Vagina (tissue), 2 donors: ENCODE data around the gene IFIT3. TPM values are rescaled to one million over a fixed set of nuclear protein-coding genes. Genes with fewer than 3 reads are reported as not detected.

Experiments
- DNase-seq, 2 donors: peaks; one replicate each; pipeline ENCODE4 v3.0.0-alpha.2; 2017; ENCODE audit errors: extremely low spot score in 2 of 2
- H3K27ac ChIP-seq: fragments of 200-600 bp; sonication (generic); one replicate; pipeline ENCODE4 v1.5.1; 2019
- H3K27me3 ChIP-seq: fragments of 200-600 bp; sonication (generic); one replicate; pipeline ENCODE4 v1.5.1; 2019
- H3K36me3 ChIP-seq, 2 donors: fragments of 200-600 bp; sonication (generic); one replicate each; pipeline ENCODE4 v1.5.1; 2017 to 2019
- H3K4me1 ChIP-seq: fragments of 200-600 bp; sonication (generic); one replicate; pipeline ENCODE4 v1.5.1; 2019
- H3K4me3 ChIP-seq, 2 donors: fragments of 200-600 bp; sonication (generic); 1 replicate in 1 of 2; 2 replicates in 1 of 2; pipeline ENCODE4 v1.5.1; 2016 to 2019
- H3K9me3 ChIP-seq: fragments of 200-600 bp; sonication (generic); one replicate; pipeline ENCODE4 v1.5.1; 2019
- POLR2A ChIP-seq, 2 donors: fragments of 450-650 bp; IDR thresholded peaks; one replicate each; pipeline ENCODE4 v1.6.1; 2017; ENCODE audit warnings: antibody characterized with exemption in 2 of 2, mild to moderate bottlenecking in 2 of 2, moderate library complexity in 2 of 2
- POLR2AphosphoS5 ChIP-seq, 2 donors: sonication (generic); formaldehyde crosslinking; IDR thresholded peaks; one replicate each; pipeline ENCODE4 v1.9.0; 2017; ENCODE audit warnings: antibody characterized with exemption in 2 of 2, mild to moderate bottlenecking in 2 of 2, low read depth in 1 of 2; ENCODE audit not compliant: insufficient read depth in 1 of 2
- intact Hi-C: fragments of 100-400 bp; cut with DNase I; formaldehyde crosslinking; loops from one replicate; pipeline ENCODE4 v1.15.1; 2023
- total RNA-seq: library from RNA; depleted of rRNA; stranded (reverse); fragments of >200 nt; gene quantifications from one replicate; pipeline ENCODE4 v1.2.3, GENCODE V29; 2016
- TF ChIP-seq, protein P1 (sequence below), 3 experiments: fragments of 450-650 bp in 2 of 3; fragments of 200-600 bp in 1 of 3; sonication (generic) in 1 of 3; IDR thresholded peaks; one replicate each; pipeline ENCODE4 v1.5.1; 2017 to 2019; ENCODE audit warnings: antibody characterized with exemption in 3 of 3, mild to moderate bottlenecking in 2 of 3, moderate library complexity in 2 of 3

Gene IFIT3
- total RNA-seq, 1 donor from 2014 or later, result 6.1 TPM

- Histone ChIP-seq H3K36me3 (no peaks in the 10 kb centered on the region), H3K27ac (no peak overlapping the region), H3K9me3 (no peaks in the 10 kb centered on the region), H3K4me1 (peaks cover 4% of the 10 kb centered on the region), H3K27me3 (no peaks in the 10 kb centered on the region), H3K4me3 (no peak overlapping the region)
- intact Hi-C loops, result no loop called here
- no peak for TF ChIP-seq POLR2A (IDR thresholded peaks at IDR 0.05)
- TF ChIP-seq, protein P1, sequence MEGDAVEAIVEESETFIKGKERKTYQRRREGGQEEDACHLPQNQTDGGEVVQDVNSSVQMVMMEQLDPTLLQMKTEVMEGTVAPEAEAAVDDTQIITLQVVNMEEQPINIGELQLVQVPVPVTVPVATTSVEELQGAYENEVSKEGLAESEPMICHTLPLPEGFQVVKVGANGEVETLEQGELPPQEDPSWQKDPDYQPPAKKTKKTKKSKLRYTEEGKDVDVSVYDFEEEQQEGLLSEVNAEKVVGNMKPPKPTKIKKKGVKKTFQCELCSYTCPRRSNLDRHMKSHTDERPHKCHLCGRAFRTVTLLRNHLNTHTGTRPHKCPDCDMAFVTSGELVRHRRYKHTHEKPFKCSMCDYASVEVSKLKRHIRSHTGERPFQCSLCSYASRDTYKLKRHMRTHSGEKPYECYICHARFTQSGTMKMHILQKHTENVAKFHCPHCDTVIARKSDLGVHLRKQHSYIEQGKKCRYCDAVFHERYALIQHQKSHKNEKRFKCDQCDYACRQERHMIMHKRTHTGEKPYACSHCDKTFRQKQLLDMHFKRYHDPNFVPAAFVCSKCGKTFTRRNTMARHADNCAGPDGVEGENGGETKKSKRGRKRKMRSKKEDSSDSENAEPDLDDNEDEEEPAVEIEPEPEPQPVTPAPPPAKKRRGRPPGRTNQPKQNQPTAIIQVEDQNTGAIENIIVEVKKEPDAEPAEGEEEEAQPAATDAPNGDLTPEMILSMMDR (IDR thresholded peaks at IDR 0.05), result no peak
- no peak for TF ChIP-seq POLR2AphosphoS5 (IDR thresholded peaks at IDR 0.05; ENCODE audit: insufficient read depth in 1 of 2, low read depth in 1 of 2)
- no peak for DNase-seq
Measured at GRCh38 chr10:89360157-89360556, 32.4 kb downstream of the IFIT3 start.

- H3K4me3 ChIP-seq, result no peak overlapping the region
- H3K9me3 ChIP-seq, result no peaks in the 10 kb centered on the region
- H3K27ac ChIP-seq, result no peak overlapping the region
- peaks cover 4% of the 10 kb centered on the region for H3K4me1 ChIP-seq
- intact Hi-C loops, result no loop called here
- DNase-seq, result no peak
- H3K36me3 ChIP-seq, result no peaks in the 10 kb centered on the region
- no peaks in the 10 kb centered on the region for H3K27me3 ChIP-seq
- no peak for TF ChIP-seq POLR2AphosphoS5 (IDR thresholded peaks at IDR 0.05; ENCODE audit: insufficient read depth in 1 of 2, low read depth in 1 of 2)
- TF ChIP-seq POLR2A (IDR thresholded peaks at IDR 0.05), result no peak
- TF ChIP-seq, protein P1 (IDR thresholded peaks at IDR 0.05), result no peak
Measured at GRCh38 chr10:89362929-89363328, 35.1 kb downstream of the IFIT3 start.

DNA sequence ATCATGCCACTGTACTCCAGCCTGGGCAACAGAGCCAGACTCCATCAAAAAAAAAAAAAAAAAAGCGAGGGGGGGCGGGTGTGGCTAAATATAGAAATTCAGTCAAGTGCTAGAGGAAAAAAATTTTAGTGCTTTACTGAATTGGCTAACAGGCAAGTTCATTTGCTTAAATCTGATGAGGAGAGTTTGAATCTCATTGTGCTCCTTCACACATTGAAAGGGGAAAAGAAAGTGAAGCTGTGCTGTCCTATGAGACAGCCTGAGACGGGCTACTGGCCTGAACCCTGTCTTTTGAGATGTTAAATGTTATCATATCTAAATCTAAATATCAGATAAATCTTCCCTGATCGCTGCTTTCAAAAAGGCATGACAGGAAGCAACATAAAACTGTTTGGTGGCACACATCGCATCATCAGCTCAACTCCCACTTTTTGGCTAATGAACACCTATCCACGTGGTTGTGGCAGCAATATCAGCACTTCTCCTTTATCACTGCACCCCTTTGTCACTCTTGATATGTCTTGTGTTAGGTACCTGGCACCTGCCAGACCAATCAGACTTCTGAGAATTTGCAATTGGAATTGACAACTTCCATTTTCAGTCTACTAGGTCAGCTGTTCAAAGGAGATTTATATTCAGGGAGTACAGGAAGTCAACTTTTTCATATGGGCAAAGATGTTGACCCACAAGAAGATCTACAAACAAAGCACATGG is 36.1 kb downstream of the IFIT3 start:
- DNase-seq, result no peak
- Histone ChIP-seq H3K36me3 (no peaks in the 10 kb centered on the region), H3K27ac (no peak overlapping the region), H3K9me3 (no peaks in the 10 kb centered on the region), H3K4me3 (no peak overlapping the region), H3K27me3 (no peaks in the 10 kb centered on the region), H3K4me1 (peaks cover 4% of the 10 kb centered on the region)
- no peak for TF ChIP-seq POLR2A (IDR thresholded peaks at IDR 0.05)
- TF ChIP-seq POLR2AphosphoS5 (IDR thresholded peaks at IDR 0.05; ENCODE audit: insufficient read depth in 1 of 2, low read depth in 1 of 2), result no peak
- TF ChIP-seq, protein P1 (IDR thresholded peaks at IDR 0.05), result no peak
- intact Hi-C loops, result no loop called here

DNA sequence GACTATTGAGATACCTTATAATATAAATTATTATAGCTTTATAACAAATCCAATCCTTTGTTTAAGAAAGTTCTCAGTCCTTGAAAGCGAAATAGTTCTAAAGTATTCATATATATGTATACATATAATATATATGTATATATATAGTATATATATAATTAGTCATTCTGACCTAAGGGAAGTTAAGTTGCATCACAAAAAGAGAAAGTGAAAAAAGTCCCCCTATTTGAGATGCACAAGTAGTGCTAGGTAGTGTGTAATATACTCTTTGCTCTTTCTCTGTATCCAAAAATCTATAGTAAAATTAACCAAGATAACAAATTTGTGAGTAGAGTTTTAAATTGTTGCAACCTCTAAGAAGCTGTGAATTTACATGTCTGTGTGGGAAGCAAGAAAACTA is 36.7 kb downstream of the IFIT3 start:
- Histone ChIP-seq H3K4me3 (no peak overlapping the region), H3K4me1 (peaks cover 4% of the 10 kb centered on the region), H3K36me3 (no peaks in the 10 kb centered on the region), H3K9me3 (no peaks in the 10 kb centered on the region), H3K27me3 (no peaks in the 10 kb centered on the region), H3K27ac (no peak overlapping the region)
- intact Hi-C loops, result no loop called here
- no peak for DNase-seq
- no peak for TF ChIP-seq POLR2AphosphoS5 (IDR thresholded peaks at IDR 0.05; ENCODE audit: insufficient read depth in 1 of 2, low read depth in 1 of 2)
- TF ChIP-seq POLR2A (IDR thresholded peaks at IDR 0.05), result no peak
- TF ChIP-seq, protein P1 (IDR thresholded peaks at IDR 0.05), result no peak

GRCh38 chr10:89367529-89367928 is 39.7 kb downstream of the IFIT3 start:
- H3K27ac ChIP-seq, result no peak overlapping the region
- TF ChIP-seq, protein P1 (IDR thresholded peaks at IDR 0.05), result no peak
- TF ChIP-seq POLR2A (IDR thresholded peaks at IDR 0.05), result no peak
- no peak for TF ChIP-seq POLR2AphosphoS5 (IDR thresholded peaks at IDR 0.05; ENCODE audit: insufficient read depth in 1 of 2, low read depth in 1 of 2)
- no peaks in the 10 kb centered on the region for H3K9me3 ChIP-seq
- H3K27me3 ChIP-seq, result no peaks in the 10 kb centered on the region
- DNase-seq, result no peak
- no peaks in the 10 kb centered on the region for H3K36me3 ChIP-seq
- H3K4me1 ChIP-seq, result peaks cover 4% of the 10 kb centered on the region
- no peak overlapping the region for H3K4me3 ChIP-seq
- intact Hi-C loops, result no loop called here
